Effector memory CD4-positive, alpha-beta T cell (primary cell): Measurements from ENCODE around the gene RAMACL.

ENCODE experiments used
- DNase-seq, 3 donors: peaks; one replicate each; pipeline ENCODE4 v3.0.0-alpha.2; 2020
- H3K27ac ChIP-seq: 2 replicates; pipeline ENCODE4 v1.7.0; 2013; ENCODE audit warnings: mild to moderate bottlenecking, low read length, moderate library complexity; ENCODE audit not compliant: insufficient read depth, poor library complexity, severe bottlenecking
- H3K27me3 ChIP-seq: replicated peaks from 2 replicates; pipeline ENCODE4 v1.7.0; 2013; ENCODE audit warnings: mild to moderate bottlenecking, low read length; ENCODE audit not compliant: insufficient read depth, control insufficient read depth, poor library complexity, severe bottlenecking
- H3K36me3 ChIP-seq: 2 replicates; pipeline ENCODE4 v1.7.0; 2013; ENCODE audit warnings: mild to moderate bottlenecking, low read length, moderate library complexity; ENCODE audit not compliant: control insufficient read depth, insufficient read depth
- H3K4me1 ChIP-seq: 2 replicates; pipeline ENCODE4 v1.7.0; 2013; ENCODE audit warnings: low read length, mild to moderate bottlenecking; ENCODE audit not compliant: control insufficient read depth, insufficient read depth, poor library complexity, severe bottlenecking
- H3K4me3 ChIP-seq: 2 replicates; pipeline ENCODE4 v1.7.0; 2013; ENCODE audit warnings: low read length, low read depth, mild to moderate bottlenecking; ENCODE audit not compliant: insufficient read depth, poor library complexity, severe bottlenecking
- H3K9me3 ChIP-seq: 2 replicates; pipeline ENCODE4 v1.7.0; 2013; ENCODE audit warnings: mild to moderate bottlenecking, low read length, moderate library complexity; ENCODE audit not compliant: control insufficient read depth

The RAMACL gene

DNA sequence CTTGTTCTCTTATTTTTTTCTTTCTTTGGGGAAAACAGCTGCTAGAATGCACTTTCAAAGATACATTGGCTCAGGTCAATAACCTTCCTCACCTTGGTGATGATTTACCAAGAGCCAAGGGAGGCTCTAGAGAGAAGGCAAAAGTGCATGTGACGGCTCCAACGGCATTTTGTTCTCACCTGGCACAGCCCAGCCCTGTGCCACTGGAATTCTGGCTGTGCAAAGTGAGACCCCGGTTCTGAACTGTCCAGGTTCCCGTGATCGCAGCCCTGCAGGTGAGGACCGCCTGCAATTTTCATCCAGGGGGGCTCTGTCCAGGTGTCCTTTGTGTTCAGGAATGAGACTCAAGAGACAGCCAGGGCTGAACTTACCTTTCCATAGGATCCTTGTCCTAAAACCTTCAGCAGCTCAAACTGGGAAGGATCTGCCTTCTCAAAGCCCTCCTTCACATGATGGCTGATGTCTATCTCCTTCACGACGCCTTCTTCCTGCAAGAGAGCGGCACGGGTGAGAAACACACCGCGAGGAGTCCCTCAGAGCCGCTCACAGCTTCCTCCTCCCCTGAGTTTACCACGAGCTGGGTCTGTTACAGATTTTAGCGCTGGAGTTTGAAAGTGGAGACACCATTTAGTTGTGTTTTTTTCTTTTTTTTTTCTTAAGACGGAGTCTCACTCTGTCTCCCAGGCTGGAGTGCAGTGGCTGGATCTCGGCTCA is 48.0 kb downstream of the RAMACL start:
- peaks cover 14% of the 10 kb centered on the region for H3K4me1 ChIP-seq
- H3K9me3 ChIP-seq, result no peaks in the 10 kb centered on the region
- DNase-seq, result no peak
- H3K27me3 ChIP-seq, result no peaks in the 10 kb centered on the region
- no peaks in the 10 kb centered on the region for H3K36me3 ChIP-seq
- H3K4me3 ChIP-seq, result no peak overlapping the region
- no peak overlapping the region for H3K27ac ChIP-seq

DNA sequence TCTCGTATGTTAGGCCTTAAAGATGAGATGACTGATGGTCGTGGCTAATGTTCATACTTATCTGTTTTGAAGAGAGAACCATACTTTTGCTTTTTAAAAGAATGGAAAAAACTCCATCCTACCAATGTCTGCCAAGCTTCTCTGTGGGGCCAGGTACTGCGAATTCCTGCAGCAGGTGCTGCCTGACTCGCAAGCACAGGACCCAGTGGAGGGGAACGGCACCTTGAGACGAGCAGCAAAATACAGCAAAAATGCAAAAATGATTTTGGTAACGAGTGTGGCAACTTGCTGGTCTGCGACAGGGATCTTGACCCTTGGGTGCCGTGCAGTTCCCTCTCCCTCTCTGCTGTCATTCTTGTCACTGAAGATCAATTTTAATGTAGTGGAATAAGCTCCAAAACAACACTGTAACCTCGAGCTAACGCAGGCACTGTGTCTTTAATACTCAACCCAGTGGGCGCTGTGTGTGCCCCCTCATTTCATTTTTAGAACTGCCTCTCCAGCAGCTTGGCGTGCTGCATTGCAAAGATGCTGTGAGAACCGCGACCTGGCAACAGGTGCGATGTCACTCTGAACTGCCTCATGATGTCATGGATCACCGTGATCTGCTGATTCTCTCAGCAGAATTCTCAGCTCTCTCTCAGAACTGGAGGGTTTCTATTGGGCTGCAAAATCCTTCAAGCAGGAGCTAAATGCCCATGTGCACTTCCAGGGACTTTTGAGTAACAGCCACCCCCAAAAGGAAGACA is 51.6 kb downstream of the RAMACL start:
- H3K27ac ChIP-seq, result no peak overlapping the region
- no peaks in the 10 kb centered on the region for H3K4me1 ChIP-seq
- no peak overlapping the region for H3K4me3 ChIP-seq
- no peak for DNase-seq
- H3K9me3 ChIP-seq, result no peaks in the 10 kb centered on the region
- no peaks in the 10 kb centered on the region for H3K27me3 ChIP-seq
- H3K36me3 ChIP-seq, result no peaks in the 10 kb centered on the region

DNA sequence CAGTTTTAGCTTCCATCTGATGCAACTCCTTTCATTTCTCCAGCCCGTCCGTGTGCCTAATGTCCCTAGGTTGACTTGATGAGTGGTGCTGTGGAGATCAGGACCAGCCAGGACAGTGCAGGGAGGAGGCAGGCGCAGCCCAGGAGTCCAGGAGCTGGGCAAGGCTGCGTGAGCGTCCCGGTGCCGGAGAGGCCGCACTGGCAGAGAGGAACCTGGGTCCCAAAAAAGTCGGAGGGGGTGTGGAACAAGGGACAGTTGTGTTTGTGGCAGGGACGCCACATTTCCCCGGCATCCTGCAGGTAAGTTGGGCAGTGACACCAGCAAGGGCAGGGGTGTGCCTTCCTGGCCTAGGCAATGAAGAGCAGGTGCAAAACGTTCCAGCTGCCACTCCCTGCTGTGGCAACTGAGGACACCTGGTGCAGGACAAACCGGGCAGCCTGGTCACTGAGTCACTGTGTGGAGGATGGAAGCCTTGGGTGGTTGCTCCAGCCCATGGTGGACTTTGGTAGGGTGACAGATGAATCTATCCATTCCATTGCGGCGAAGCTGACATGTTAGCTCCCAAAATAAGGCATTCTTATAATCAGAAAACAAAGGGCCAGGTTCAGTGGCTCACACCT is 53.2 kb downstream of the RAMACL start:
- Histone ChIP-seq H3K4me3 (no peak overlapping the region), H3K4me1 (no peaks in the 10 kb centered on the region), H3K36me3 (no peaks in the 10 kb centered on the region), H3K27ac (no peak overlapping the region), H3K9me3 (no peaks in the 10 kb centered on the region), H3K27me3 (no peaks in the 10 kb centered on the region)
- no peak for DNase-seq
